Stimulated activated CD4-positive, alpha-beta T cell treated with anti-CD3 and anti-CD28 coated beads, Interleukin-1b, Interleukin-23, amount 100 ng/mL, for 48 hours (primary cell): ENCODE results near the gene RAPSN.
A peak's percentile ranks its signal among the peaks of the same experiment; 100 is the strongest.

ENCODE experiments used
- DNase-seq: peaks from one replicate; pipeline ENCODE4 v3.0.0-alpha.2; 2020

RAPSN gene

GRCh38 chr11:47431356-47432083 is 17.4 kb downstream of the RAPSN start:
- DNase-seq: no peak

GRCh38 chr11:47430524-47430923 is 18.4 kb downstream of the RAPSN start:
- no peak for DNase-seq

GRCh38 chr11:47426062-47426956 is 22.6 kb downstream of the RAPSN start, which contains the start of gene PSMC3:
Gene PSMC3 (minus strand): TSS chr11:47426439. CDS start chr11:47426279, 160 bp downstream.
- DNase-seq: peak; percentile 99

- DNase-seq: no peak
Measured at GRCh38 chr11:47425611-47426010, 23.3 kb downstream of the RAPSN start.

- DNase-seq: no peak
Measured at GRCh38 chr11:47418454-47419259, 30.3 kb downstream of the RAPSN start.

GRCh38 chr11:47417712-47418111 is 31.2 kb downstream of the RAPSN start:
- no peak for DNase-seq

GRCh38 chr11:47415949-47416472 is 32.9 kb downstream of the RAPSN start:
- DNase-seq: no peak

- no peak for DNase-seq
Measured at GRCh38 chr11:47415091-47415854, 33.7 kb downstream of the RAPSN start.

- DNase-seq: no peak
Measured at GRCh38 chr11:47414685-47415070, 34.3 kb downstream of the RAPSN start.

- DNase-seq: no peak
Measured at GRCh38 chr11:47413908-47414684, 34.8 kb downstream of the RAPSN start.

- no peak for DNase-seq
Measured at GRCh38 chr11:47413351-47413750, 35.6 kb downstream of the RAPSN start.

- DNase-seq: peak; percentile 56
Measured at GRCh38 chr11:47411884-47412746, 36.8 kb downstream of the RAPSN start.

GRCh38 chr11:47410370-47411264 is 38.3 kb downstream of the RAPSN start:
- no peak for DNase-seq

GRCh38 chr11:47409440-47410369 is 39.2 kb downstream of the RAPSN start:
- DNase-seq: no peak

GRCh38 chr11:47408598-47409439 is 40.1 kb downstream of the RAPSN start:
- DNase-seq: no peak

GRCh38 chr11:47407746-47408590 is 41.0 kb downstream of the RAPSN start, which contains the start of gene SLC39A13:
Gene SLC39A13 (plus strand): TSS chr11:47408590. CDS start chr11:47410095, 1,505 bp downstream.
- DNase-seq: peak; percentile 93
